Ramos (cell line): ENCODE data around the gene ZNF710.
"Not testable (repeated sequence)": the region's sequence is repeated elsewhere in the genome, so short reads cannot be mapped to it uniquely, and the experiment has no call there.

Source experiments
- in situ Hi-C: fragments of 300-500 bp; cut with MboI; formaldehyde crosslinking; loops from one replicate; pipeline ENCODE4 v1.14.3; 2022; ENCODE audit warnings: low sequenced_read_pairs; ENCODE audit not compliant: unreplicated experiment

ZNF710 gene

GRCh38 chr15:90001062-90001682 is at the start of gene ZNF710:
Gene ZNF710, plus strand, starts transcription at chr15:90001324. Its CDS starts 65,814 bp downstream, at chr15:90067138.
- in situ Hi-C loops = no loop called here

- in situ Hi-C loops = no loop called here
Observed at GRCh38 chr15:89954541-89954940, 46.6 kb upstream of the ZNF710 start.

DNA sequence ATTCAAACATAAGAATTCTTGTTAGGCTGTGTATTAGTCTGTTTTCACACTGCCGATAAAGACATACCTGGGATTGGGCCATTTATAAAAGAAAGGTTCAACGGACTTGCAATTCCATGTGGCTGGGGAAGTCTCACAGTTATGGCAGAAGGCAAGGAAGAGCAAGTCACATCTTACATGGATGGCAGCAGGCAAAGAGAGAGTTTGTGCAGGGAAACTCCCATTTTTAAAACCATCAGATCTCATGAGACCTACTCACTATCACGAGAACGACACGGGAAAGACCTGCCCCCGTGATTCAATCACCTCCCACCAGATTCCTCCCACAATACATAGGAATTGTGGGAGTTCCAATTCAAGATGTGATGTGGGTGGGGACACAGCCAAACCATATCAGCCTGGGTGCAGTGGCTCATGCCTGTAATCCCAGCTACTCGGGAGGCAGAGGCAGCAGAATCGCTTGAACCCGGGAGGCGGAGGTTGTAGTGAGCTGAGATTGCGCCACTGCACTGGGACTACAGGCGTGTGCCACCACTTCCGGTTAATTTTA is 45.6 kb upstream of the ZNF710 start:
- in situ Hi-C loops = not testable (repeated sequence)

DNA sequence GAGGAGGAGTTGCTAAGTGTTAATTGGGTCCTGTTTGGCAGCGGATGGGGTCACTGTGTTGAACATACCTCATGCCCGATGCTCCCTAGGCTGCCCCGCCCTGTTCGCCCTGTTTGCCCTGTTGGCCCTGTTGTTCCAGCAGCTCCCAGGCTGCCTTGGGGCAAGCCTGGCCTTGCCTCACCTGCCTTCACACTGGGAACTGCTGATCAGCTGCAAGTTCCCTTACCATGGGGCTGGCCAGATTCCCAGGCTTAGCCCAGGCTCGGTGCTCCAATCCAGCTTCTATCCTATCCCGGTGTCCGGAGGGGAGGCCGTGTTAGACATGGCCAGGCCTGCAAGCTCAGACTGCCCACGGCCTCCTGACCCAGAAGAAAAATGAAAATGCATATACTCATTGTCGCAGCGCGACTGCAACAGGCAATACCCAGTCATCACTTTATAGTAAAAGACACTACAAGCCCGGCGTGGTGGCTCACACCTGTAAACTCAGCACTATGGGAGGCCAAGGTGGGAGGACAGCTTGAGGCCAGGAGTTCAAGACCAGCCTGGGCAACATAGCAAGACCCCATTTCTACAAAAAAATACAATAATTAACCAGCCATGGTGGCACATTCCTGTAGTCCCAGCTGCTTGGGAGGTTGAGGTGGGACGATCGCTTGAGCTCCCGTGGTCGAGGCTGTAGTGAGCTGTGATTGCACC is 42.9 kb upstream of the ZNF710 start:
- in situ Hi-C loops = no loop called here

DNA sequence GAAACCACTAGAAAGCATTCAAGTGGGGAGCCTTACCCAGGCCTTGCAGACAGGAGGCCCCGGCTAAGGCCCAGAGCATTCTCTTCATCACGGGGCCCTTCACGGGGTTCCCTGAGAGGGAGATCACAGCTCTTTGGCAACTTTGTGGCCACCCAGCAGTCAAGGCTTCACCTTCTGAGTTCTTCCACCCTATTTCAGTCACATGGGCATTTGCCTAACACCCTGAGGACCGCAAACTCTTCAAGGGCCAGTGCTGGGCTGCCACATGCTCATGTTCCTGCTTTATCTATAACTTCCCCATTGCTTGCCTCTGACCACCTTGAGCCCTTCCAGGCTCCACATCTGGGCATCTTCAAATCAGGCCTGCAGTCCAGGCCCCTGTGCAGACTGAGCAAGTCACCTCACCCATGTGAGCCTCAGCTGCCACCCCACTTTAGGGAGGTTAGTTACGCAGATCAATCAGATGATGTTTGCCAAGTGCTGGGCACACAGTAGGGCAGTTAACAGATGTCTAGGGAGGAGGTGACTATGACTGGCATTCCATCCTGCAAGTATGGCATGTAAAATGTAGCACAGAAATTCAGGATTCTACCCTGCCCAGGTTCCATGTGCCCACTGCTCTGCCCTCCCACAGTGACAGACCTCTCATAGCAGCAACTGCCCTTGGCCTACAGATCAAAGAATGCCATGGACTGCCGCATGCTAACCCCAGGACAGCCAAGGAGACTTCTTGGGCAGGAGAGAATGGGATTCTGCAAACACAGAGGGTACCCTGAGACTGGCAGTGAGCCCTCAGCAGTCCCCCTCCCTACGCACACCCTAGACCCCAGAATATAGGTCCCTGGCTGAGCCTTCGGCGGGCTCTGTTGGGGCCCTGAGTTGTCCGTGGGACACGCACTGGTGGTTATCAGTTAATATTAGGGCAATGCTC is 37.6 kb upstream of the ZNF710 start:
- in situ Hi-C loops = no loop called here

DNA sequence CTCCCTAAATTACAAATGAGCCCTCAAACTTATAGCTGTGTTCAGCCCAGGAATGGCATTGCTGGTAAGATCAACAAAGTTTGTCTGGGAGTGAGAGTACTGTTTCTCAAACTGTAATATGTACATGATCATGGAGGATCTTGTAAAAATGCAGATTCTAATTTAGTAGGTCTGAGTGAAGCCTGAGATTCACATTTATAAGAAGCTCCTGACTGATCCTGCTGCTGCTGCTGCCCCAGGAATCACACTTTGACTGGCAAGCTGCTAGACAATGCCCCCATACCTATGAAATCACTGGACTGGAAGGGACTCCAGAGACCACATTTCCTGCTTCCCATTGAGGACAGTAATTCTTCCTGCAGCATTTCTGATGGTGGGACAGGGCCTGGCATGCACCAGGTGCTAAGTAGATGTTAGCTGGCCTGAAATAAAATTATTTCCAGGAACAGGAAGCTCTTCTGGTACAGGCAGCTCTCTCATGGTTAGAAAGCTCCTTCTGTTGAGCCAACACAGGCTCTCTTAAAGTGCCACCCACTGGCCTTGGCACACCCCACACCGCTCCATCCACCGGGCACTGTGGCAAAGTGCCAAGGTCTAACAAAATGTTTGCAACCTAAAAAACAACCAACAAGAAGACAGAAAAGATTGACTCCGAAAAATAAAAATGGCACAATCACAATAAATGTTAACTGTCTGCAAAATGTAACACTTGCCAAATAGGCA is 36.7 kb upstream of the ZNF710 start:
- in situ Hi-C loops = no loop called here

DNA sequence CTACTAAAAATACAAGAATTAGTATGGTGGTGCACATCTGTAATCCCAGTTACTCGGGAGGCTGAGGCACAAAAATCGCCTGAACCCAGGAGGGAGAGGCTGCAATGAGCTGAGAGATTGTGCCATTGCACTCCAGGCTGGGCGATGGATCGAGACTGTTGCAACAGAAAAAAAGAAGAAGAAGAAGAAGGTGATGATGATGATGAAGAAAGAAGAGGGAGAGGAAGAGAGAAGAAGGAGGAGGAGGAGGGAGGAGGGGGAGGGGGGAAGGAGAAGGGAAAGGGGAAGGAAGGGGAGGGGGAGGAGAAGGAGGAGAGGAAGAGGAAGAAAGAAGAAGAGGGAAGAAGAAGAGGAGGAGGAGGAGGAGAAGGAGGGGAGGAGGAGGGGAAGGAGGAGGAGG is 33.2 kb upstream of the ZNF710 start:
- in situ Hi-C loops = no loop called here

- in situ Hi-C loops = no loop called here
Observed at GRCh38 chr15:89971592-89971997, 29.5 kb upstream of the ZNF710 start.

DNA sequence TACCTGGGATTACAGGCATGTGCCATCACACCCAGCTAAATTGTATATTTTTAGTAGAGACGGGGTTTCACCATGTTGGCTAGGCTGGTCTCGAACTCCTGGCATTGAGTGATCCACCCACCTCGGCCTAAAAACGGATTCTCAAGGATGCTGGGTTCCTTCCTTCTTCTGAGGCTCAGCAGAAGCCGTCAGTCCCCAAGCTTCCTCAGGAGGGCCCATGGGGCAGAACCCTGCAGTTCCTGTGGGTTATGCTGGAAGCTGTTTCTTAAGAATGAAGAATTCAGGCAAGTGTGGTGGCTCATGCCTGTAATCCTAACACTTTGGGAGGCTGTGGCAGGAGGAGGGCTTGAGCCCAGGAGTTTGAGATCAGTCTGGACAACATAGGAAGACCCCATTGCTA is 29.0 kb upstream of the ZNF710 start:
- in situ Hi-C loops = no loop called here

GRCh38 chr15:89975482-89976245 is 25.5 kb upstream of the ZNF710 start:
- in situ Hi-C loops = no loop called here

DNA sequence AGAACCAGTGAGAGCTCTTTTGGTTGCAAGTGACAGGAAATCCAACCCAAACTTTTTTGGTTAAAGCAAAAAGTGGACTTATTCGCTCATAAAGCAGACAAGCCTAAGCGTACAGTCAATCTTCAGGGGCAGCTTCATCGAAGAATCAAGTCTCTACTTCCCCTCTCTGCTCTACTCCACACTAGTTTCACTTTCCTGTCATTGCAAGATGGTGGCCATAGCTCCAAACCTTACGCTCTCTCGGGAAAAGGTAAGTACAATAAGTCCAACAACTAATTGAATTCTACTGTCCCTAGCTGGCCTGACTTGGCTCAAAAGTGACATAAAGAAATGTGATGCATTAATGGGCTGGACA is 24.9 kb upstream of the ZNF710 start:
- in situ Hi-C loops = no loop called here

DNA sequence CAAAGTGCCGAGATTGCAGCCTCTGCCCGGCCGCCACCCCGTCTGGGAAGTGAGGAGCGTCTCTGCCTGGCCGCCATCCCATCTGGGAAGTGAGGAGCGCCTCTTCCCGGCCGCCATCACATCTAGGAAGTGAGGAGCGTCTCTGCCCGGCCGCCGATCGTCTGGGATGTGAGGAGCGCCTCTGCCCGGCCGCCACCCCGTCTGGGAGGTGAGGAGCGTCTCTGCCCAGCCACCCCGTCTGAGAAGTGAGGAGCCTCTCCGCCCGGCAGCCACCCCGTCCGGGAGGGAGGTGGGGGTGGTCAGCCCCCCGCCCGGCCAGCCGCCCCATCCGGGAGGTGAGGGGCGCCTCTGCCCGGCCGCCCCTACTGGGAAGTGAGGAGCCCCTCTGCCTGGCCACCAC is 23.3 kb upstream of the ZNF710 start:
- in situ Hi-C loops = not testable (repeated sequence)

GRCh38 chr15:89978914-89979313 is 22.2 kb upstream of the ZNF710 start:
- in situ Hi-C loops = no loop called here

GRCh38 chr15:89980896-89981295 is 20.2 kb upstream of the ZNF710 start:
- in situ Hi-C loops = no loop called here

DNA sequence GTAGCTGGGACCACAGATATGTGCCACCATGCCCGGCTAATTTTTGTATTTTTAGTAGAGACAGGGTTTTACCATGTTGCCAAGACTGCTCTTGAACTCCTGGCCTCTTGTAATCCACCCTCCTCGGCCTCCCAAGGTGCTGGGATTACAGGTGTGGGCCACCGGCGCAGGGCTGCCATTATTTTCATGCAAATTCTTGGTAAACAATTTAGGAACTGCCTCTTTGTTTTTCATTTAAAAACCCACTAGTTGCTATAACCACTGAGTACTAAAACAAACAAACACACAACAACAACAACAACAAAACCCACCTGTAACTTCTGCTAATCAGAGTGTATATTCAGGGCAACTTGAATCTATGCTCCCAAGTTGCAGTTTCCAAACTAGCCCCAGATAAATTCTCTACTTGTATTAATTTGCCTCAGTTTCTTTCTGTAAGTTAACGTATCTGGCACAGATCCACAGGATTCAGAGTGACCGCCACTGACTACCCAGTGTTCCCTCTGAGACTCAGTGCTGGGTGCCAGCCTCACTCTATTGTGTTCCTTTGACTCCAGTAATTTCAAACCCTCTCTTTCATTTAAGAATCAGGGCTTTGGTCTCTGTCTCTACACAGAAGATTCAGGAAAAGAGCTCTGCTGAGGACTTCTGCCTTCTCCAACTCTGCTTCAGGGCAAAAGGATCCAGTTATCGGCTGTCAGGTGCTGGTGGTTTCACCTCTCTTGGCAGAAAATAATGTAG is 18.6 kb upstream of the ZNF710 start:
- in situ Hi-C loops = no loop called here

DNA sequence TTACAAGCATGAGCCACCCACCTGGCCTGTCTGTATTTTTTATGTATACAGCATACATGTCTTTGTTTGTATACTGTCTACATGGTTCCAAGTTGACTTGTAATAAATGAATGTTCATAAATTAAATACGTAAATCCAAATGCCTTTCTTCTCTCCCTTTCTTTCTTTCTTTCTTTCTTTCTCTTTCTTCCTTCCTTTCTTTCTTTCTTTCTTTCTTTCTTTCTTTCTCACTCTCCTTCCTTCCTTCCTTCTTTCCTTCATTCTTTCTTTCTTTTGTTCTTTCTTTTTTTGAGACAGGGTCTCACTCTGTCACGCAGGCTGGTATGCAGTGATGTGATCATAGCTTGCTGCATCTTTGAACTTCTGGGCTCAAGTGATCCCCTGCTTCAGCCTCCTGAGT is 17.1 kb upstream of the ZNF710 start:
- in situ Hi-C loops = no loop called here

DNA sequence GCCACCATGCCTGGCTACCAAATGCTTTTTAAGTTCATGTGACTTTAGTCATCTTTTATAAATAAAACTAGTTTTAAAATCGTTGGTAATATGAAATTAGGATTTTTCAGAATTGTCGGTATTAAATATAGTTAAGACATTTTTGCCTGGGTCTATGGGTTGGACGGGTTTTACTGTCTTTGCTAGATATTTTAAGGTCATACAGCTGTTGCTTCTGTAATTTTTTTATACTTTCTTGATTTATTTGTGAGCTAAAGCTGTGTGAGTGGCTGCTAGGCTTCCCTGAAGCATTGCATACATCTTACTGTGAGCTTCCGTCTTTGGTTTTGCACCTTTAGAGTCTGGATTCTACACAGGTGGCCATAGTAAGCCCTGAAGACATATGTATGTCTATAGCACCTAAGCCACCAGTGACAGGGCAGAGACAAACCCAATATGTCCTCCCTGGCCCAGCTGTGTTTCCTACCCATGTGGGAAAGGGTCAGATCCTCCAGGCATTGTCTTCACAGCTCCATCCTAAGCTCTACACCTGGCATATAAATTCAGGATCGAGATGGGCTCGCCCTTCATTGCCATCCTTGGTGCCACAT is 16.6 kb upstream of the ZNF710 start:
- in situ Hi-C loops = no loop called here

DNA sequence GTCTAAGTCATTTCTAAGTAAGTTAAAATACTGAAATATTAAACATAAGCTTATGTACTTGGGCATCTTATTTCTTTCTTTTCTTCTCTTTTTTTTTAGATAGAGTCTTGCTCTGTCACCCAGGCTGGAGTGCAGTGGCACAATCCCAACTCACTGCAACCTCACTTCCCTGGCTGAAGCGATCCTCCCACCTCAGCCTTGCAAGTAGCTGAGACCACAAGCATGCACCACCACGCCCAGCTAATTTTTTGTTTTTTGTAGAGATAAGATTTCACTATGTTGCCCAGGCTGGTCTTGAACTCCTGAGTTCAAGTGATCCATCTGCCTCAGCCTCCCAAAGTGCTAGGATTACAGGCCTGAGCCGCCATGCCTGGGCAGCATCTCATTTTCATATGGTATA is 16.0 kb upstream of the ZNF710 start:
- in situ Hi-C loops = no loop called here
